ENCODE results near the gene SPACDR. TPM values are rescaled to one million over a fixed set of nuclear protein-coding genes. Genes with fewer than 3 reads are reported as not detected.

SPACDR gene
- total RNA-seq, 1 donor: 0.27 TPM

DNA sequence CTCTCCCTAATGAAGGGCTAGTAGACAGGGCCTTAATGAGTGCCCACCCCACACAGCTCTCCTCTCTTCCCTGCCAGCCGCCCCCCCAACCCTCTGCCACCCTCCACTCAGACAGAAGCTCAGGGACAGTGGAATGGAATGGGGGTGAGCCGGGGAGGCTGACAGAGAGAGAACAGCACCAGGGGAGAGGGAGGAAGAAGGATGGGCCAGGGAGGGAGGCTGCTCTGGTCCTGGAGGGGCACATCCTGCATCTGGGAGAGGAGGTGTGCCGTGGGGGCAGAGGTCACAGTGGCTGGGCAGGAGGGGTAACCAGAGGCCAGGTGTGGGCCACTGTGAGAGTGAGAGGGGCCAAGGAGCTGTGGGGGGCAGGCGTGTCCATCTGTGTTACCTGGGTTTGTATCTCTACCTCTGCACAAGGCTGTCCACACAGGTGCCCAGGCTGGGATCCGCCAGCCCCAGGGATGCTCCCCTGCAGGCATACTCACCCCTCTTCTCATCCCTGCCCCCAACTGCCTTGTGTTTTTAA, 22.1 kb upstream of the SPACDR start:
- DNase-seq (ENCODE audit: low read depth in 2 of 3, low spot score in 2 of 3): no peak

DNA sequence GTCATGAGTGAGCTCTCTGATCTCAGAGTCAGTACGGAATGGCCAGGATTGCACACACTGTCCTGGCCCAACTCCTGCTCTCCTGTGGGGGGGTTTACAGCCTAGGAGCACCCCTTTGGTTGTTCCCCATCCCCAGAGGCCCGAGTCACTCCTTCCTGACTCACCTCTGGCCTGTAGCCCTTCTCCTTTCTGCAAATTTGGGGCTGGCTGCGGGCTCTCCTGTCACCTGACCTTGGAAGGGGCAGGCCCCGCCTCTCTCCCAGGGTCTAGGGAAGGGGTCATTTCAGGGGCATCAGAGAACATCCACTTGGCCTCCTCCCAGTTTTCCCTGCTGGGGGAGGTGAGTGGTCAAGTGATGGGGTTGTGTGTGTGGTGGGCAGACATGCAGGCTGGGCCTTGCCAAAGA, 21.4 kb upstream of the SPACDR start:
- DNase-seq (ENCODE audit: low read depth in 2 of 3, low spot score in 2 of 3): no peak

GRCh38 chr7:100484673-100485045, 20.6 kb upstream of the SPACDR start:
- DNase-seq (ENCODE audit: low read depth in 2 of 3, low spot score in 2 of 3): no peak

DNA sequence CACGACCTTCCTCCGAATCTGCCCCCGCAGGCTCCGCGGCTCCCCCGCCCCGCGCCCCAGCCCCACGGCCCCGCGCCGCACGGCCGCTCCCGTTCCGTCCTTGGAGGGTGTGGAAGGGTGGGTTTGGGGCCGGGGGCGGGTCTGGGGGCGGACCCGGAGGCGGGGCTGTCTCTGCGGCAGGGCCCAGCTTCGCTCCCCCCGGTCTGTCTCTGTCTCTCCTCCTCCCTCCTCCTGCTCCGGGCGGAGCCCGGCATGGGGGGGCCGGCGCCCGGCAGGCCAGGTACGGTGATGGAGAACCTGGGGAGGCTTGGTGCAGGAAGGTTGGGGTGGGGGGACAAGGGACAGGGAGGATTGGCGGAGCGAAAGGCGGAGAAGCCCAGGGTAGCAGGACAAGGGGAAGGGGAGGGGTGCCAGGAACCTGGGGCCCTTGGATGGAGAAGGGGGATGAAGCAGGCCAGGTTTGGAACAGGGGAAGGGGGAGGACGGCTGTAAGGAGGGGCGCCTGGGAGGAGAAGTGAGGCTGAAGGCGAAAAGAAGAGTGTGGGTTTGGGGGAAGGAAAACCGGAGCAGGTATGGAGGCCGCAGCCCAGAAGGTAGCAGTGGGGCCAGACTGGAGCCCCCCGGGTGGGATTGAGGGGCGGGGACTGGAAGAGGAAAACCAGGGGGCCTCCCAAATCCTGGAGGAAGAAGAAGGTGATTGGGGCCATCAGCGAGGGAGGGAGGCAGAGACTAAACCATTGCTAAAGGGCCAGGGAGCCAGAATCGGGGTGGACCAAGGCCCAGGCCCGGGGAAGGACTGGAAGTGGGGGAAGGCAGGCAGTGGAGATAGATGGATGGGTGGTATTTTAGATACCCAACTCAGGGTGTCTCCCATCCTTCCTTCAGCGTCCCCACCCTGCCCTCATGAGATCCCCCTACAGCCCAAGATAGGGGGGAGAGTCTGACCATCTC, 19.9 kb upstream of the SPACDR start, which contains the start of gene NYAP1:
Gene NYAP1 (plus strand): TSS at position 206 of the 951 bp plus-strand sequence. CDS start 1,385 bp downstream, outside the sequence.
- peak in 1 of 3 donors; percentile 69 for DNase-seq (ENCODE audit: low read depth in 2 of 3, low spot score in 2 of 3)

- peak; percentile 70 to 81 (median 77) for DNase-seq (ENCODE audit: low read depth in 2 of 3, low spot score in 2 of 3)
Observed at GRCh38 chr7:100483090-100483721, 19.1 kb upstream of the SPACDR start.

DNA sequence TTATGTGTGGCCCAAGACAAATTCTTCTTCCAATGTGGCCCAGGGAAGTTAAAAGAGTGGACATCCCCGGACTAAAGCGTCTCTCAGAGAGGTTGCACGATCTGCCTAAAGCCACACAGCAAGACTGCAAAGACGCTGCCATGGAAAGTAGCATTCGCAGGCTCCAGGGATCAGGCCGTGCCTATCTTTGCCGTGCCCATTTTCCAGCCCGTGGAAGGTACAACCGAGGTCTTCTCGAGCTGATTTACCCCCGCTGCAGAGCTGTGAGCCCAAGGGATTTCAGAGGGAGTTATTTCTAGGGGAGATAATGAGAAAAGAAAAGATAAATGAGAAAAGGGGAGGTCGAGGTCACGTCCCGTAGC, 18.6 kb upstream of the SPACDR start:
- no peak for DNase-seq (ENCODE audit: low read depth in 2 of 3, low spot score in 2 of 3)

DNA sequence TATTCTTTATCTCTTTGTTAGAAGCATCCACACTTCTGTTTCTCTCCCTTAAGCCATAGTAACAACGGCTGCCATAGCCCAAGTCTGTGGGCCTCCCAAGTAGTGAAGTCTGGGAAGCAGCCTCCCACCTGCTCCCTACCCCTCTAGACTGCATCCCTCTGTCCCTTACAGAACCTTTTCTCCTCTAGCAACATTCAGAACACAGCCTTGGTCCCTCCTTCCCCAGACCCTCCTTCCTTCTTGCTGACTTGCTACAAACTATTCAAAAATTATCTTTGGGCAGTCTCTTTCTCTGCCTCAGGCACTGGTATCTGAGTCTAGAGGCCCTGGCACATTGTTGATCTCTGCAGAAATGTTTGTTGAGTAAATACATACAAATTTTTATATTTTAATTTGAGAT, 17.4 kb upstream of the SPACDR start:
- DNase-seq (ENCODE audit: low read depth in 2 of 3, low spot score in 2 of 3): no peak

GRCh38 chr7:100478958-100479660, 15.0 kb upstream of the SPACDR start, which contains the start of gene TSC22D4:
TSS of gene TSC22D4 (minus strand) at chr7:100479214. CDS start at chr7:100478038, 1,176 bp downstream.
- peak; percentile 76 to 95 (median 95) for DNase-seq (ENCODE audit: low read depth in 2 of 3, low spot score in 2 of 3)

DNA sequence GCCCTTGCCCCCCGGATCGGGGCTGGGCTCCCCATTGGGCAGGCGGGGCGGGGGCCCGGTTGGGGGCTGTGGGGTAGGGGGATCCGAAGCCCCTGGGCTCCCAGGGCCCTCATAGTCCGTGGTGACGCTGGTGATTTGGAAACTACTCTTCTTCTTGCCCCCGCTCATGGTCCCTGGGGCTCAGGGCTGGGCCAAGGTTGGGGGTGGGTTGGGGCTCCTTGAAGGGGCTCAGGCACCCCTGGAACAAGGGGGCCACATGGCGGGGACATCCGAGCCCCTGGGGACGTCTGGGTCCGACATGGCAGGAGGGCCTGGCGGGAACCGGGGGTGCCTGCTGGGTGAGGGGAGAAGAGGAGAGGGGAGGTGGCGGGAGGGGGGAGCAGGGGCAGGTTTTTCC, 13.8 kb upstream of the SPACDR start:
- DNase-seq (ENCODE audit: low read depth in 2 of 3, low spot score in 2 of 3): no peak

GRCh38 chr7:100476903-100477870, 13.1 kb upstream of the SPACDR start:
- DNase-seq (ENCODE audit: low read depth in 2 of 3, low spot score in 2 of 3): peak in 1 of 3 donors; percentile 56

GRCh38 chr7:100476101-100476780, 12.2 kb upstream of the SPACDR start:
- DNase-seq (ENCODE audit: low read depth in 2 of 3, low spot score in 2 of 3): no peak

GRCh38 chr7:100475549-100475948, 11.5 kb upstream of the SPACDR start:
- DNase-seq (ENCODE audit: low read depth in 2 of 3, low spot score in 2 of 3): no peak

DNA sequence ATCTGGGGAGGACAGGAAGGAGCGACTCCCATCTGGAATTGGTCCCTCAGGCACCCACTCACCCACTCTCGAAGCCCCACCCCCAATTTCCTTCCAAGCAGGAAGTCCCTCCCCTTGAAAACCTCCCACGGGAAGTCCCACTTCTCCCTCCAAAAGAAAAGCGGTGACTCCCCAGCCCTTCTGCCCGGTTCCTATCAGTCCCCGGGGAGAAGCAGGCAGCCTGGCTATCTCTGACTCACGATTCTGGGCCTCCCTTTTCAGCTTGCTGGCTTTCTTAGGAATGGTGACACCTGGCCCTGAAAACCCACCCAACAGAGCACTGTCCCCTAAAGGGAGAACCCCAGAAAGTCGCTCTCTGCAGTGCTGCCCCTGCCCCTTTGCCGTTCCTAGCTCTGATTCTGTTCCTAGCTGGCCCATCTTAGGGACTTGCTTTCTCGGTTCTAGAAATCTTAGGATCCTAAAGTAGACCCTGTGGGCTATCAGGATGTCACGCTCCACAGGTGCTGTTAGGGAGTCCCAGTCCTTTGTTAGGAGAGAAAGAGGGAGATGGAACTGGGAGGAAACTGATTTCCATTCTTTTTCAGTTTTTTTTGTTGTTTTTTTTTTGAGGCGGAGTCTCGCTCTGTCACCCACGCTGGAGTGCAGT, 8.9 kb upstream of the SPACDR start:
- DNase-seq (ENCODE audit: low read depth in 2 of 3, low spot score in 2 of 3): no peak

DNA sequence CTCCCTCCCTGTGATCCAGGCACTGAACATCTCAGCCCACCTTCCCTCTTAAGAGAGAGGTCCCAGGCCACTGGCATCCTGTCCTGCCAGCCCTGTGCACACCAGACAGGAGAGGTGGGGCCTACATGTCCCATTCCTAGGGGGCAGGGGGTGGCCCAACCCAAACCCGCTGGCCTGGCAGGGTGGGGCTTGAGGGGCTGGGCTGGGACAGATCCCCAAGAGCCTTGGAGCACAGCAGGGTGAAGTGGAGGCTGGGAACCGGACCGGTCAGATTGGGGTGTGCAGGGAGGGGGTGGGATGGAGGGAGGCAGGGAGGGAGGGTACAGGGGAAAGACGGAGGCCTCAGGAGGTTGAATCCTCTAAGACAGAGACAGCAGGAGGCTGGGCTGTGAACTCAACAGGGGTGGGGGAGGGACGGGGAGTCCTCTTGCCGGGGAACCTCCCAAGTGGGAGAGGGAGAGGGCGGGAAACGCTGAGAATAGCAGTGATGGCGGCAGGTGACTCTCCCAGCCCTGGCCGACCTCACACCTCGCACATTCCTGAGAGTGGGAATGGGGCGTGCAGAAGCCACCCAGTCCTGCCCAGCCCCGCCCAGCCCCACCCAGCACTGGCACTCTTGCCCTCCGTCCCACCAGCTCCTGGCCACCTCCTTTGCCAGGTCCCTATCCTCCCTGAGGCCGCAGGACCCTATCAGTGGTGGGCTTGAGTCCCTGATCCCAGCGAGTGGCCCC, 8.2 kb upstream of the SPACDR start:
- no peak for DNase-seq (ENCODE audit: low read depth in 2 of 3, low spot score in 2 of 3)

DNA sequence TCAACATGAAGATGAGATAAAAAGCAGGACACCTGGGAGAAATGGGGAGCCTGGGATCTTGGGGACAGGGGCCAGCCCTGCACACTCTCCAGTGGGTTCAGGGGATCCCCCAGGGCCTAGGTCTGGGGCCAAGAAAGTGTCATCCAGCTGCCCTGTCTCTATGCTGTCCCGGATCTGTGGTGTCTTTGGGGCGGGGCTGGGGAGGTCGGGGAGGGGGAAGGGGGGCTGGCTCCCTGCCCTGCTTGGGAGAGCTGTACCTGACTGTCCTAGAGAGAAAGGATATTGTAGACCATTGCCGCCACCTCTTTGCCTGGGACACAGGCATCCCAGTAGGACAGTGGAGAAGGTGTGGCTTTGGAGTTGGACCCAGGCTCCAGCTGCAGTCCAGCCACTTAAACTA, 7.0 kb upstream of the SPACDR start:
- no peak for DNase-seq (ENCODE audit: low read depth in 2 of 3, low spot score in 2 of 3)

GRCh38 chr7:100469227-100470044, 5.4 kb upstream of the SPACDR start:
- DNase-seq (ENCODE audit: low read depth in 2 of 3, low spot score in 2 of 3): peak; percentile 68 to 73 (median 72)
